Activated CD8-positive, alpha-beta T cell treated with anti-CD3 and anti-CD28 coated beads for 36 hours (primary cell): ENCODE measurements around the gene ARFGEF2. TPM values are rescaled to one million over a fixed set of nuclear protein-coding genes. Genes with fewer than 3 reads are reported as not detected.
"Not testable (repeated sequence)": the region's sequence is repeated elsewhere in the genome, so short reads cannot be mapped to it uniquely, and the experiment has no call there.

Experiments
- ATAC-seq: fragments of 200-7000 bp; cut with Tn5 transposase; one replicate; pipeline ENCODE4 v1.10.0; 2021; ENCODE audit warnings: mild to moderate bottlenecking, moderate library complexity
- CTCF ChIA-PET: fragments of 350-600 bp; sonication (Branson Sonifier 250); formaldehyde crosslinking; loops from one replicate; lab custom pipeline; 2021; ENCODE audit warnings: antibody characterized with exemption; lab: Charles Lee
- POLR2A ChIA-PET: fragments of 350-600 bp; sonication (Branson Sonifier 250); formaldehyde crosslinking; loops from one replicate; lab custom pipeline; 2021; ENCODE audit warnings: antibody characterized with exemption; lab: Charles Lee
- DNase-seq: peaks from one replicate; pipeline ENCODE4 v3.0.0-alpha.2; 2020
- H3K27ac Mint-ChIP-seq: one replicate; pipeline ENCODE4 v1.8.0; 2021; ENCODE audit warnings: mild to moderate bottlenecking, mixed read lengths
- H3K27me3 Mint-ChIP-seq: one replicate; pipeline ENCODE4 v1.8.0; 2021; ENCODE audit warnings: mixed read lengths
- H3K36me3 Mint-ChIP-seq: one replicate; pipeline ENCODE4 v1.8.0; 2021; ENCODE audit warnings: low read depth, mixed read lengths
- H3K4me1 Mint-ChIP-seq: one replicate; pipeline ENCODE4 v1.8.0; 2021; ENCODE audit warnings: low read depth, mixed read lengths
- H3K4me3 Mint-ChIP-seq: one replicate; pipeline ENCODE4 v1.8.0; 2021; ENCODE audit warnings: mild to moderate bottlenecking, moderate library complexity, mixed read lengths
- H3K9me3 Mint-ChIP-seq: one replicate; pipeline ENCODE4 v1.8.0; 2021; ENCODE audit warnings: mixed read lengths
- CTCF ChIP-seq: fragments of 200-600 bp; IDR thresholded peaks from one replicate; pipeline ENCODE4 v1.8.0; 2022; ENCODE audit warnings: antibody characterized with exemption, mild to moderate bottlenecking
- intact Hi-C: fragments of 100-400 bp; cut with micrococcal nuclease; formaldehyde crosslinking; loops from one replicate; pipeline ENCODE4 v1.10.0; 2022
- total RNA-seq, 2 experiments: library from RNA; stranded (reverse); gene quantifications; one replicate each; pipeline ENCODE4 v1.2.3, GENCODE V29; 2021

Gene ARFGEF2
- total RNA-seq, 2 experiments from 2014 or later = 20.5 to 22.7 TPM

- DNase-seq (no peak), ATAC-seq (no peak)
- Mint-ChIP-seq H3K27ac (no peak overlapping the region), H3K9me3 (no peaks in the 10 kb centered on the region), H3K27me3 (no peaks in the 10 kb centered on the region), H3K4me1 (no peaks in the 10 kb centered on the region), H3K4me3 (no peak overlapping the region), H3K36me3 (no peaks in the 10 kb centered on the region)
- ChIA-PET POLR2A (interaction anchor here (0.6 kb wide), 1 partner anchor 9 kb away, joined by 5 read pairs; no protein-coding TSS in a partner anchor), CTCF (no interaction called here)
- intact Hi-C loops = no loop called here
- TF ChIP-seq CTCF = no peak
Observed at GRCh38 chr20:48885237-48885636, 36.3 kb upstream of the ARFGEF2 start.

GRCh38 chr20:48886194-48886593 is 35.3 kb upstream of the ARFGEF2 start:
- Mint-ChIP-seq H3K9me3 (no peaks in the 10 kb centered on the region), H3K36me3 (no peaks in the 10 kb centered on the region), H3K27me3 (no peaks in the 10 kb centered on the region), H3K4me3 (no peak overlapping the region), H3K4me1 (no peaks in the 10 kb centered on the region), H3K27ac (no peak overlapping the region)
- intact Hi-C loops = no loop called here
- TF ChIP-seq CTCF = no peak
- ChIA-PET CTCF (interaction anchor here (1.6 kb wide), 1 partner anchor 266 kb away, joined by 5 read pairs; no protein-coding TSS in a partner anchor), POLR2A (no interaction called here)
- DNase-seq (no peak), ATAC-seq (no peak)

GRCh38 chr20:48886811-48887210 is 34.7 kb upstream of the ARFGEF2 start:
- CTCF ChIA-PET = interaction anchor here (1.0 to 1.6 kb wide), 2 partner anchors 59 to 266 kb away, joined by 3 to 5 read pairs; partner anchors contain the start of gene PREX1
- H3K4me1 Mint-ChIP-seq = no peaks in the 10 kb centered on the region
- intact Hi-C loops = no loop called here
- no peaks in the 10 kb centered on the region for H3K36me3 Mint-ChIP-seq
- POLR2A ChIA-PET = no interaction called here
- TF ChIP-seq CTCF = no peak
- H3K27me3 Mint-ChIP-seq = no peaks in the 10 kb centered on the region
- ATAC-seq (no peak), DNase-seq (no peak)
- no peak overlapping the region for H3K4me3 Mint-ChIP-seq
- H3K9me3 Mint-ChIP-seq = no peaks in the 10 kb centered on the region
- no peak overlapping the region for H3K27ac Mint-ChIP-seq

- DNase-seq, H3K4me3 Mint-ChIP-seq, H3K27ac Mint-ChIP-seq, H3K27me3 Mint-ChIP-seq, POLR2A ChIA-PET, intact Hi-C loops, H3K36me3 Mint-ChIP-seq, H3K4me1 Mint-ChIP-seq, H3K9me3 Mint-ChIP-seq, CTCF ChIA-PET, ATAC-seq: not testable (repeated sequence)
Observed at GRCh38 chr20:48888517-48888916, 33.0 kb upstream of the ARFGEF2 start.

- H3K36me3 Mint-ChIP-seq = no peaks in the 10 kb centered on the region
- ATAC-seq = no peak
- POLR2A ChIA-PET = no interaction called here
- DNase-seq = no peak
- H3K27ac Mint-ChIP-seq = no peak overlapping the region
- no peak overlapping the region for H3K4me3 Mint-ChIP-seq
- no peak for TF ChIP-seq CTCF
- H3K9me3 Mint-ChIP-seq = peaks cover 2% of the 10 kb centered on the region
- intact Hi-C loops = no loop called here
- H3K27me3 Mint-ChIP-seq = no peaks in the 10 kb centered on the region
- CTCF ChIA-PET = interaction anchor here (0.5 to 1.4 kb wide), 2 partner anchors 16 to 1574 kb away, joined by 3 to 5 read pairs; no protein-coding TSS in a partner anchor
- no peaks in the 10 kb centered on the region for H3K4me1 Mint-ChIP-seq
Observed at GRCh38 chr20:48889140-48889790, 32.2 kb upstream of the ARFGEF2 start.
